ENCODE data around the gene GMDS. TPM values are rescaled to one million over a fixed set of nuclear protein-coding genes. Genes with fewer than 3 reads are reported as not detected.
A peak's percentile ranks its signal among the peaks of the same experiment; 100 is the strongest.

The GMDS gene
- total RNA-seq, 1 donor from 2014 or later = 18.1 TPM

- no peak for DNase-seq (ENCODE audit: low read depth, low spot score)
These were observed 4.4 kb downstream of the GMDS start for GRCh38 chr6:2240961-2241360.

GRCh38 chr6:2237001-2237400, 8.4 kb downstream of the GMDS start:
- peak; percentile 75 for DNase-seq (ENCODE audit: low read depth, low spot score)

GRCh38 chr6:2235777-2236495, 9.5 kb downstream of the GMDS start:
- DNase-seq (ENCODE audit: low read depth, low spot score) = no peak

GRCh38 chr6:2232445-2232844, 13.0 kb downstream of the GMDS start:
- DNase-seq (ENCODE audit: low read depth, low spot score) = no peak

GRCh38 chr6:2231438-2231837, 14.0 kb downstream of the GMDS start:
- DNase-seq (ENCODE audit: low read depth, low spot score) = no peak

GRCh38 chr6:2230659-2231277, 14.6 kb downstream of the GMDS start:
- DNase-seq (ENCODE audit: low read depth, low spot score) = no peak

GRCh38 chr6:2229742-2230141, 15.7 kb downstream of the GMDS start:
- DNase-seq (ENCODE audit: low read depth, low spot score) = no peak

GRCh38 chr6:2229039-2229438, 16.4 kb downstream of the GMDS start:
- no peak for DNase-seq (ENCODE audit: low read depth, low spot score)

GRCh38 chr6:2228392-2228791, 17.0 kb downstream of the GMDS start:
- DNase-seq (ENCODE audit: low read depth, low spot score) = no peak

GRCh38 chr6:2226775-2227174, 18.6 kb downstream of the GMDS start:
- no peak for DNase-seq (ENCODE audit: low read depth, low spot score)

GRCh38 chr6:2225422-2226392, 19.7 kb downstream of the GMDS start:
- DNase-seq (ENCODE audit: low read depth, low spot score) = no peak

- DNase-seq (ENCODE audit: low read depth, low spot score) = no peak
These were observed 20.5 kb downstream of the GMDS start for GRCh38 chr6:2224847-2225382.

GRCh38 chr6:2222275-2222842, 23.0 kb downstream of the GMDS start:
- DNase-seq (ENCODE audit: low read depth, low spot score) = no peak

- DNase-seq (ENCODE audit: low read depth, low spot score) = no peak
These were observed 23.6 kb downstream of the GMDS start for GRCh38 chr6:2221726-2222274.

- no peak for DNase-seq (ENCODE audit: low read depth, low spot score)
These were observed 25.3 kb downstream of the GMDS start for GRCh38 chr6:2220154-2220553.

GRCh38 chr6:2218866-2219265, 26.5 kb downstream of the GMDS start:
- no peak for DNase-seq (ENCODE audit: low read depth, low spot score)

GRCh38 chr6:2216794-2217383, 28.5 kb downstream of the GMDS start:
- DNase-seq (ENCODE audit: low read depth, low spot score) = no peak

GRCh38 chr6:2215342-2215741, 30.1 kb downstream of the GMDS start:
- DNase-seq (ENCODE audit: low read depth, low spot score) = no peak

GRCh38 chr6:2213086-2213485, 32.3 kb downstream of the GMDS start:
- DNase-seq (ENCODE audit: low read depth, low spot score) = no peak

GRCh38 chr6:2209226-2209809, 36.1 kb downstream of the GMDS start:
- no peak for DNase-seq (ENCODE audit: low read depth, low spot score)
